Endothelial cell of umbilical vein (primary cell): ENCODE measurements around the gene AMN. TPM values are rescaled to one million over a fixed set of nuclear protein-coding genes. Genes with fewer than 3 reads are reported as not detected.

Source experiments
- BruUV-seq: library from RNA; stranded (reverse); fragments of 400-500 nt; replicated peaks from 2 replicates; lab custom pipeline; 2021; lab: Mats Ljungman, UMichigan
- CTCF ChIA-PET: fragments of 300-600, 350-600 bp; sonication (Branson Sonifier 250); formaldehyde crosslinking; loops from one replicate; lab custom pipeline; 2021; ENCODE audit warnings: antibody characterized with exemption, inconsistent platforms; lab: Charles Lee
- POLR2A ChIA-PET: fragments of 300-600, 350-600 bp; sonication (Branson Sonifier 250); formaldehyde crosslinking; loops from one replicate; lab custom pipeline; 2021; ENCODE audit warnings: antibody characterized with exemption, inconsistent platforms; lab: Charles Lee
- DNase-seq: peaks from one replicate; pipeline ENCODE4 v3.0.0-alpha.2; 2011; ENCODE audit warnings: low read depth, low spot score
- FAIRE-seq: peaks from 2 replicates; lab custom pipeline; 2011; peaks lifted over from hg19 to GRCh38; lab: Jason Lieb, UNC
- H2AFZ ChIP-seq: 2 replicates; pipeline ENCODE4 v1.6.0; 2012; ENCODE audit warnings: low read depth, low read length, control low read depth, inconsistent platforms
- H3K27ac ChIP-seq: 2 replicates; pipeline ENCODE4 v1.5.1; 2011; ENCODE audit warnings: low read depth, mild to moderate bottlenecking, control low read depth, low read length, moderate library complexity; ENCODE audit not compliant: insufficient read depth
- H3K27me3 ChIP-seq, 2 experiments: 2 replicates each; pipeline versions ENCODE4 v1.6.0 to v1.6.1; 2011; ENCODE audit warnings: low read length in 2 of 2, mixed read lengths in 1 of 2; ENCODE audit not compliant: control insufficient read depth in 2 of 2, insufficient read depth in 2 of 2
- H3K36me3 ChIP-seq, 2 experiments: 2 replicates in 1 of 2; 3 replicates in 1 of 2; pipeline ENCODE4 v1.5.1; 2011; ENCODE audit warnings: low read length in 2 of 2, mild to moderate bottlenecking in 1 of 2, moderate library complexity in 1 of 2; ENCODE audit not compliant: control insufficient read depth in 2 of 2, insufficient read depth in 2 of 2; ENCODE audit errors: extremely low read depth in 1 of 2
- H3K4me1 ChIP-seq: 3 replicates; pipeline ENCODE4 v1.5.1; 2011; ENCODE audit warnings: mild to moderate bottlenecking, low read length; ENCODE audit not compliant: control insufficient read depth, insufficient read depth; ENCODE audit errors: extremely low read depth
- H3K4me2 ChIP-seq: 2 replicates; pipeline ENCODE4 v1.6.1; 2011; ENCODE audit warnings: low read length, control low read depth, mixed read lengths; ENCODE audit not compliant: insufficient read depth
- H3K4me3 ChIP-seq, 3 experiments: fragments of 200-600 bp in 1 of 3; sonication (generic), shearing (Covaris generic) in 1 of 3; replicated peaks in 1 of 3; 2 replicates each; pipeline ENCODE4 v1.5.1; 2011 to 2016; ENCODE audit warnings: control low read depth in 3 of 3, low read length in 3 of 3, mild to moderate bottlenecking in 2 of 3, inconsistent platforms in 1 of 3, low read depth in 1 of 3, moderate library complexity in 1 of 3; ENCODE audit not compliant: insufficient read depth in 1 of 3
- H3K79me2 ChIP-seq: 2 replicates; pipeline ENCODE4 v1.6.0; 2012; ENCODE audit warnings: low read length, inconsistent platforms; ENCODE audit not compliant: control insufficient read depth, insufficient read depth
- H3K9ac ChIP-seq: replicated peaks from 2 replicates; pipeline ENCODE3; 2011; ENCODE audit warnings: low read length, control low read depth; ENCODE audit not compliant: insufficient read depth; ENCODE audit errors: extremely low read depth
- H3K9me1 ChIP-seq: replicated peaks from 3 replicates; pipeline ENCODE4 v1.6.0; 2011; ENCODE audit warnings: mild to moderate bottlenecking, low read length; ENCODE audit not compliant: control insufficient read depth, insufficient read depth; ENCODE audit errors: extremely low read depth
- H3K9me3 ChIP-seq: replicated peaks from 2 replicates; pipeline ENCODE4 v1.5.1; 2012; ENCODE audit warnings: low read length, inconsistent platforms; ENCODE audit not compliant: control insufficient read depth, insufficient read depth
- H4K20me1 ChIP-seq: replicated peaks from 2 replicates; pipeline ENCODE3; 2011; ENCODE audit warnings: mild to moderate bottlenecking, low read length; ENCODE audit not compliant: control insufficient read depth, insufficient read depth; ENCODE audit errors: extremely low read depth
- EZH2 ChIP-seq: IDR thresholded peaks from 2 replicates; pipeline ENCODE4 v1.6.1; 2012; ENCODE audit warnings: borderline replicate concordance, low read depth, mild to moderate bottlenecking, moderate library complexity, low read length, inconsistent platforms; ENCODE audit not compliant: severe bottlenecking
- FOS ChIP-seq: IDR thresholded peaks from 2 replicates; pipeline ENCODE4 v1.6.1; 2011; ENCODE audit warnings: mild to moderate bottlenecking, low read length, moderate library complexity, borderline replicate concordance; ENCODE audit not compliant: insufficient read depth
- GATA2 ChIP-seq: IDR thresholded peaks from 2 replicates; pipeline ENCODE4 v1.7.0; 2011; ENCODE audit warnings: low read depth, mild to moderate bottlenecking, moderate library complexity, mixed read lengths, low read length; ENCODE audit not compliant: insufficient read length, insufficient read depth
- JUN ChIP-seq: IDR thresholded peaks from 2 replicates; pipeline ENCODE4 v1.6.1; 2011; ENCODE audit warnings: borderline replicate concordance, low read depth; ENCODE audit not compliant: insufficient read length, insufficient read depth
- MYC ChIP-seq: IDR thresholded peaks from one replicate; pipeline ENCODE4 v1.6.1; 2011; ENCODE audit warnings: mild to moderate bottlenecking, low read depth, low read length
- POLR2A ChIP-seq: IDR thresholded peaks from 2 replicates; pipeline ENCODE4 v1.6.1; 2012; ENCODE audit warnings: low read depth, mild to moderate bottlenecking, control low read depth, low read length
- POLR2AphosphoS5 ChIP-seq: IDR thresholded peaks from 2 replicates; pipeline ENCODE4 v1.6.1; 2012; ENCODE audit warnings: low read depth, mild to moderate bottlenecking, control low read depth, low read length, moderate library complexity; ENCODE audit not compliant: insufficient read depth
- dilution Hi-C: fragments of 300-500 bp; cut with MboI; formaldehyde crosslinking; loops from one replicate; pipeline ENCODE4 v1.15.0; 2019; ENCODE audit warnings: low sequenced_read_pairs; ENCODE audit not compliant: extremely low pct_ligation_motif_present
- intact Hi-C: fragments of 100-400 bp; cut with micrococcal nuclease; formaldehyde crosslinking; loops from one replicate; pipeline ENCODE4 v1.10.0; 2022
- polyA plus RNA-seq, 4 experiments: library from polyadenylated mRNA; depleted of rRNA in 3 of 4; stranded (reverse) in 3 of 4; unstranded in 1 of 4; fragments of >200 nt; gene quantifications; 2 replicates each; pipeline versions ENCODE4 v1.2.1 to v1.2.3, GENCODE V29; 2011 to 2012; ENCODE audit warnings: missing spikeins in 1 of 4
- total RNA-seq: library from RNA; stranded (reverse); gene quantifications from 2 replicates; pipeline ENCODE4 v1.2.3, GENCODE V29; 2021
- TF ChIP-seq, protein P1 (sequence below): IDR thresholded peaks from 2 replicates; pipeline ENCODE4 v1.6.1; 2011; ENCODE audit not compliant: insufficient read depth, insufficient read length
- TF ChIP-seq, protein P2 (sequence below), 2 donors: IDR thresholded peaks; 1 replicate in 1 of 2; 2 replicates in 1 of 2; pipeline ENCODE4 v1.5.1; 2011; ENCODE audit warnings: low read length in 2 of 2, mild to moderate bottlenecking in 2 of 2, moderate library complexity in 2 of 2, control low read depth in 1 of 2, inconsistent platforms in 1 of 2, low read depth in 1 of 2; ENCODE audit not compliant: insufficient read depth in 1 of 2; ENCODE audit errors: extremely low read depth in 1 of 2

AMN gene
- total and polyA plus RNA-seq, 2 donors (not counting 3 experiments of a cell fraction or from before 2014, with no cell fraction given) = 0.03 TPM; not detected in 1

DNA sequence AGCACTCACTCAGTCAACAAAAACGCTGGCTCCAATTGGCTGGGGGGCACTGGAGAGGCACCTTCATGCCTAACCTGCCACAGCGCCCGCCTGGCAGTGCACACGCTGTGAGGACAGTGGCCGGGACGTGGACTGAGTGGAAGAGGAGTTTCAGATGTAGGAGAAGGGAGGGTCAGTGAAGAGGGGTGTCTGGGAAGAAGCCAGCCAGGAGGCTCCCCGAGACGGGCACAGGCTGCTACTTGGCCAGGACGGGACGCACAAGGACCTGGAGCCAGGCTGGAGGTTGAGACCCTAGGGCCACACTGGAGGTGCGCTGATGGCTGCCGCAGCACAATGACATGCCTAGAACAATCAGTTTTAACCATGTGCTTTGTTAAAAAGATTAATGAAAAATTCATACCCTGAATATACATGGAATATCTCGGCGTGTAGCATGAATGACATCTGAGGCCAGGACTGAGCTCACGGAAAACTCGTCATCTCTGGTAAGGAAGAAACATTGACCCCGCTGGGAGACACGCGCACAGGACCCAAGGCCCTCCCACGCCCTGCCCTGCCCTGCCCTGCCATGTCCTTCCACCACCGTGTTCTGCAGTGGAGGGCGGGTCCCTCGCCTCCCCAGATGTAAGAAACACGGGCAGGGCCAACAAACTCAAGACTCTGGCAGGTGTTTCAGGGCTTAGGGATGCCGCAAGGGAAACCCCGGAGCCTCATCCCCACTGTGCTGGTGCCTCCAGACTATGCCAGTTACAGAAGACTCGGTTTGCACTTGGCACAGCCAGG, 25.0 kb downstream of the AMN start:
- no peak overlapping the region for H2AFZ ChIP-seq

More for the DNA sequence above, 25.0 kb downstream of the AMN start:
- POLR2A ChIA-PET = no interaction called here
- no peak overlapping the region for H3K4me3 ChIP-seq
- H3K79me2 ChIP-seq = no peaks in the 10 kb centered on the region
- no peak overlapping the region for H3K4me2 ChIP-seq
- no peak for TF ChIP-seq EZH2
- TF ChIP-seq POLR2AphosphoS5 = no peak
- no peak for TF ChIP-seq MYC
- TF ChIP-seq FOS = no peak
- no peak for TF ChIP-seq GATA2
- no peak for TF ChIP-seq POLR2A
- TF ChIP-seq, protein P1, sequence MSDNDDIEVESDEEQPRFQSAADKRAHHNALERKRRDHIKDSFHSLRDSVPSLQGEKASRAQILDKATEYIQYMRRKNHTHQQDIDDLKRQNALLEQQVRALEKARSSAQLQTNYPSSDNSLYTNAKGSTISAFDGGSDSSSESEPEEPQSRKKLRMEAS = no peak
- TF ChIP-seq JUN = no peak
- TF ChIP-seq, protein P2, sequence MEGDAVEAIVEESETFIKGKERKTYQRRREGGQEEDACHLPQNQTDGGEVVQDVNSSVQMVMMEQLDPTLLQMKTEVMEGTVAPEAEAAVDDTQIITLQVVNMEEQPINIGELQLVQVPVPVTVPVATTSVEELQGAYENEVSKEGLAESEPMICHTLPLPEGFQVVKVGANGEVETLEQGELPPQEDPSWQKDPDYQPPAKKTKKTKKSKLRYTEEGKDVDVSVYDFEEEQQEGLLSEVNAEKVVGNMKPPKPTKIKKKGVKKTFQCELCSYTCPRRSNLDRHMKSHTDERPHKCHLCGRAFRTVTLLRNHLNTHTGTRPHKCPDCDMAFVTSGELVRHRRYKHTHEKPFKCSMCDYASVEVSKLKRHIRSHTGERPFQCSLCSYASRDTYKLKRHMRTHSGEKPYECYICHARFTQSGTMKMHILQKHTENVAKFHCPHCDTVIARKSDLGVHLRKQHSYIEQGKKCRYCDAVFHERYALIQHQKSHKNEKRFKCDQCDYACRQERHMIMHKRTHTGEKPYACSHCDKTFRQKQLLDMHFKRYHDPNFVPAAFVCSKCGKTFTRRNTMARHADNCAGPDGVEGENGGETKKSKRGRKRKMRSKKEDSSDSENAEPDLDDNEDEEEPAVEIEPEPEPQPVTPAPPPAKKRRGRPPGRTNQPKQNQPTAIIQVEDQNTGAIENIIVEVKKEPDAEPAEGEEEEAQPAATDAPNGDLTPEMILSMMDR (IDR thresholded peaks at IDR 0.05; ENCODE audit: extremely low read depth in 1 of 2, insufficient read depth in 1 of 2, low read depth in 1 of 2, low read length in 2 of 2) = no peak
- H3K9me3 ChIP-seq = no peaks in the 10 kb centered on the region
- no peak overlapping the region for H3K9ac ChIP-seq
- H3K27me3 ChIP-seq = no peaks in the 10 kb centered on the region
- intact Hi-C loops (no loop called here), dilution Hi-C loops (no loop called here)
- peaks cover 23 to 73% of the 10 kb centered on the region in 2 experiments for H3K36me3 ChIP-seq
- no TSS peak for BruUV-seq
- CTCF ChIA-PET = no interaction called here
- FAIRE-seq (no peak), DNase-seq (no peak)
- no peaks in the 10 kb centered on the region for H4K20me1 ChIP-seq
- no peaks in the 10 kb centered on the region for H3K4me1 ChIP-seq
- no peak overlapping the region for H3K27ac ChIP-seq
- H3K9me1 ChIP-seq = no peaks in the 10 kb centered on the region
